ENCODE data around the gene B4GALT5.
"Not testable (repeated sequence)": the region's sequence is repeated elsewhere in the genome, so short reads cannot be mapped to it uniquely, and the experiment has no call there.

The B4GALT5 gene

DNA sequence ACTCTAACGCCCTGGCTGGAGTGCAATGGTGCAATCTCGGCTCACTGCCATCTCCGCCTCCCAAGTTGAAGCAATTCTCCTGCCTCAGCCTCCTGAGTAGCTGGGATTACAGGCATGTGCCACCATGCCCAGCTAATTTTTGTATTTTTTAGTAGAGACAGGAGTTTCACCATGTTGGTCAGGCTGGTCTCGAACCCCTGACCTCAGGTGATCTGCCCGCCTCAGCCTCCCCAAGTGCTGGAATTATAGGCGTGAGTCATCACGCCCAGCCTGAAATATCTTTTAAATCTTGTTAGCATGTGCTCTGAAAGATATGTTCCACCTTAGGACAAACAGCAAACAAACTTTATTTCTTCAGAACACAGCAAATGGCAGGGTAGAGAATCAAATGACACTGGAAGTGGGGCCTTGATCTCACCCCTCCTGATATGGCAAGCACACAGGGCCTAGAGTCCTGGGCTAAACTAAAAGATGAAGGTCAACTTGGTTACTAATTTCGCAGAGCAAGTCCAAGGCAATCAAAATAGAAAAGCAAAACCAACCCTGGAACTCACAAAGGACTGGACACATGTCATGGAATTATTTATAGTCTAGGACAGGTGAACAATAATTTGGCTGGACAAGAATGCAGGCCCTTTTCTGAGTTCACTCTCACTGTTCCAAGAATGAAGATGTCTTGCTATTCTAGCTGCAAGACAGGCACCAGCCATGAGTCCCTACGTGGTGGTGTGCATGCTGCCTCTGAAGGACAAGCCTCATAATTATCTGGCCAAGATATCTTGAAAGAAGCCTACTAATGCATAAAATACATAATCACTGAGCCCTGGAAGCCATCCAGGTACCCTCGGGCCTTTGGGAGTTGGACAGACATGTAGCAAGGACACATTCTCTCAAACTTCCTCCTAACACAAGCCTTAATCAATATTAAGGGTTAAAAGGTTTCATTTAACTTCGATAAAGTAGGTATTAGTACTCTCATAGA lies 35.6 kb downstream of the B4GALT5 start:
- DNase-seq = no peak

DNA sequence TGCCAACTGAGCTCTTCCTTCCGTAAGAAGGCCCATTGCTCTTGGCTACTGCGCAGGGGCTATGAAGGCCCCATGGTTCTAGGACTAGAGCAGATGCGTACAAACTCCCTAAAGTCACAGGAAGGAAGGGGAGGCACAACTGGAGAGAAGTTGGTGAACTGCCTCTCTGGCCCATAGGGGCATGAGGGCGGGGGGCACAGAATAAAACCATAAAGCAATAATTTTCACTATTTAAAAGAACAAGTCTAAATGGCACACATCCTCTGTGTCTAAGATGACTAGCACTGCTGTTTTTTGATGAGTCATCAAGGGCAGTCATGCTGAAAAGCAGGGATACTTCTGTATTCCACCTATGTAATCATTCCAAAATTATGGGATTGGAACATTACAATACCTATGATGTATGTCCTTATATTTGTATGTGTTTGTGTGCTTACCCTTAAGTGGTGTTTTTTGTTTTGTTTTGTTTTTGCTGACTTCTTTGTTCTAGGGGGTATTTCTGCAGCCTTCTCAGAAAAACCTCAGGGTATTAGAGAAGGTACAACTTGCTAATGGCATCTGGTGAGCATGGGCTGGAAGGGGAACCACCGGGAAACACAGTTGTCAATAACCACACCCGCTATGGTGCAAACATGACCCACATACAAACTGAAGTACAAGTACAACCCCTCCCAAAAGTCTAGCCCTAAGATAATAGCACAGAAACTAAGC lies 36.9 kb downstream of the B4GALT5 start:
- DNase-seq = peak; percentile 83

DNA sequence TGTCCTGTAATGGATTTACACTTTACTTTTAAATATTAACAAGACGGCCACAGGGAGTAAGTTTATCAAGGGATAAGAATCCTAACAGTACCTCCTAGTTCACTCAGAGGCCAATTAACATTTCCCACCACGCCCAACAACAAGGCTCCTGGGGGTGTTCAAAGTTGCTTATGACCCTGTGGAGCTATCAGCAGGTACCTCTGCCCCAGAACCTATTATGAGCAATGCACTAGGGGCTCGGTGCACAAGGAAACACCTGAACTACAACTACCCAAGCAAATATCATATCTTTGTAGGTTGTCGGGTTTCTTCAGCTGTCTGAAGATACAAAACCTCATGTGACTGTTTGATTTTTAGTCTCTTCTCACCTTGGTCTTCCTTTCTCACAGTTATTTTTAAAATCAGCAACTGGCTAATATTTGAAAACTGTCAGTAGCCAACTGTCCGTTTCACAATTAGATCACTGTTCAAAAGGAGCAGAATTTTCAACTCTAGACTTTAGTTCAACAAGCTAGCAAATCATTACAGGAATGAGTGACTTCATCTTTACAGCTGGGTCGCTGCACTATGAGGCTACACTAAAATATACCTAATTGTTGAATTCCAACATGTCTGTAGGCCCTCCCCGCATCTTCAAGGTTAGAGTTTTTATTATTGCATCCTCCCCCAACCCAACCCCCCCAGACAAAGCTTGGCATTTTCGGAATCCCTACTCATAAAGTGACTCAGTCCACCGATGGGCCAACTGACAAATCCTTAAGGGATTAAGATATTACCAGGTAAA lies 38.1 kb downstream of the B4GALT5 start:
- DNase-seq = peak; percentile 73

DNA sequence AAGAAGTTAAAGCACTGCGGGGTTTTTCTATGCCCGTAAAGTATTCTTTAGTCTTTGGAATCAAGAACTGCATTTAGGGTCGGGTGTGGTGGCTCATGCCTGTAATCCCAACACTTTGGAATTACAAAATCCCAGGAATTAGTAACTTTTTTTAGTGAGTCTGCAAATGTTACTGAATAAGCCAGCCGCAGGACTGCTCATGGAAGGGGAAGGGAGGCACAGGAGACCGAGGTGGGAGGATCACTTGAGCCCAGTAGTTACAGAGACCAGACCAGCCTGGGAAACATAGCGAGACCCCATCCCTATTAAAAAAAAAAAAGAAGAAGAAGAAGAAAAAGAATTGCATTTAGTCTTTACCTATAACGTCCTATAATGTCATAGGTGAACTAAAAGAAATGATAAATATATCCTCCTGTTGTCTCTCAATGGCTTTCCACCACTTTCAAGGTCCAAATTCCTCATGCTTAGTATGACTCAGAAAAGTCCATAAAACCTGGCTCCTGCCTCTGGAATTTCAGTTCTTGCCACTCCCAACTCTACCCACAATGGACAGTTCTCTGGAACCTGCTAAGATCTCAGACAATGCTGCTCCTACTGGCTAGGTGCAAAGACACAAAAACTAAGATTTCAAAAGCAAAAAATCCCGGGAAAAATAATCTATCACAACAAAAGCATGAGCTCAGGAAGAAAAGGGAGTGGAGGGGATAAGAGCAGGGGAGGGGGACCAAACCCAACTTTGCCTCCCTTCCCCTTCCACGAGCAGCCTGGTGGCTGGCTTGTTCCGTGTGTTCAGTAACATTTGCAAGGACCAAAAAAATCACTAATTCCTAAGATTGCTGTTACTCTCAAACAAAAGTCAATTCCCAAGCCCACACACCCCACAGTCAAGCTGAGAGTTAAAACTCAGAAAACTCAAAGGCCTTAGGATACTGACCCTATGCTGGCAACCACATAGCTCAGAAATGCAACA lies 39.0 kb downstream of the B4GALT5 start:
- no peak for DNase-seq

DNA sequence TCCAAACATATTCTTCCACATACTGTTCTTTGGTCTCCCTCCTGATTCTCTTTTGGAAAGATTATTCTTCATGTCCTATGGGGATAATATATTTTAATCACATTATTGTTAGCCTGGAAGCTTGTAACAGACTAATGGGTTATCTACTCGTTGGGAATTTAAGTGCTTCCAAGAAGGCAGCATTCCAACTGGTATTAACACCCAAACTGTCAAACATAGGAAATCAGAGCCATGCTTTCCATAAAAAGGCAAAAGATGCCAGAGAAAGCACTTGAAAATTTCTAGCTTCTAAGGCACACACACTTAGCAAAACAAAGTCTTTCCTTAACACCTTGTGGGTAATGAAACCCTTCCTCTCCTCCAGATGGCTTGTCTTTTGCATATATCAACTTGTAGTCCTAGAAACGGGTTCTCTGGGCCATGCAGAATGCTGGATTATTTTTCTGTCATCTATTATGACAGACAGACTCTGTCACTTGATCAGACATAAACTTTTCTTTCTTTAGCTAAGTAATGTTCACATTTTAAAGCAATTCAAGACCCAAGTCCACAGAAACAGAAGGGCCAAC lies 41.5 kb downstream of the B4GALT5 start:
- DNase-seq = no peak

DNA sequence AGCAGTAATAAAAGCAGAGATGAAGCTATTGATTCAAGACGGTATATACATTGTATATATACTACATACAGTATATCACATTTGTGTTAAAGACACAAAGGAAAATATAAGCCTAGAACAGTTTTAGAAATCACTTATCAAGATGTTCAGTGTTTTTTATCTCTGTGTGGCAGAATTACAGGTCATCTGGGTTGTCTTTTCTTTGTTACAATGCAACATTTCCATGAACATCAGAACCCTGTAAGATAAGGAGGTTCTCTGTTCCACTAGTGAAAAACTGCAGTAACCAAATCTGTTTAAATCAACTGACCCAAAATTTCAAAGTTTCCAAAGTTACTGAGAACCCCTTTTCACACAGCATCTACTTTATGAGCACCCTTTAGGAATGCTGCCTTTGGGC lies 42.2 kb downstream of the B4GALT5 start:
- DNase-seq = no peak

DNA sequence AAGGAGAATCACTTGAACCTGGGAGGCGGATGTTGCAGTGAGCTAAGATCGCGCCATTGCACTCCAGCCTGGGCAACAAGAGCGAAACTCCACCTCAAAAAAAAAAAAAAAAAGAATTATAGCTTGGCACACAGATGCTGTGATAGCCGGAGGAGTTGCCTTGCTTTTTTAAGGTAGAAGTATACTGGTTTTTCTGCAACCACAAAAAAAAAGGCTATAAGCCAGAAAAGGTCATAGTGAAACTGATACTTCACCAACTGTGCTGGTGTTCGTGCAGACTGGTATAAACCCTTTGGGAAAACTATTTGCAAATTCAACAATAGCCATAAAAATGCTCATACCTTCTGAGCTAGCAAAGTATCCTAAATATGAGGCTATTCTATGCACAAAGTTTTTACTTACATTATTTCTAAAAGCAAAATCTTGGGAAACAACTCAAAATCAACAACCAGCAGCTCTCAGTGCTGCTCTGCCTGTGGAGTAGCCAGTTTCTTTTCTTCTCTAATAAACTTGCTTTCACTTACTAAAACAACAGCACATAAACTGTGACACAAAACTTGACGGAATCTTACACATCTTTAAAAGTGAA lies 44.0 kb downstream of the B4GALT5 start:
- peak; percentile 84 for DNase-seq

DNA sequence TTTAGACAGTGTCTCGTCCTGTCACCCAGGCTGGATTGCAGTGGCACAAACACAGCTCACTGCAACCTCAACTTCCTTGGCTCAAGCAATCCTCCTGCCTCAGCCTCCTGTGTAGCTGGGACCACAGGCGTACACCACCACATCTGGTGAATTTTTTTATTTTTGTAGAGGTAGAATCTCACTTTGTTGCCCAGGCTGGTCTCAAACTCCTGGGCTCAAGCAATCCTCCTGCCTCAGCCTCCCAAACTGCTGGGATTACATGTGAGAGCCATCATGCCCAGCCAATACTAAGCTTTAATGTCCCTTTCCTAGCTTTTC lies 44.8 kb downstream of the B4GALT5 start:
- DNase-seq = not testable (repeated sequence)

DNA sequence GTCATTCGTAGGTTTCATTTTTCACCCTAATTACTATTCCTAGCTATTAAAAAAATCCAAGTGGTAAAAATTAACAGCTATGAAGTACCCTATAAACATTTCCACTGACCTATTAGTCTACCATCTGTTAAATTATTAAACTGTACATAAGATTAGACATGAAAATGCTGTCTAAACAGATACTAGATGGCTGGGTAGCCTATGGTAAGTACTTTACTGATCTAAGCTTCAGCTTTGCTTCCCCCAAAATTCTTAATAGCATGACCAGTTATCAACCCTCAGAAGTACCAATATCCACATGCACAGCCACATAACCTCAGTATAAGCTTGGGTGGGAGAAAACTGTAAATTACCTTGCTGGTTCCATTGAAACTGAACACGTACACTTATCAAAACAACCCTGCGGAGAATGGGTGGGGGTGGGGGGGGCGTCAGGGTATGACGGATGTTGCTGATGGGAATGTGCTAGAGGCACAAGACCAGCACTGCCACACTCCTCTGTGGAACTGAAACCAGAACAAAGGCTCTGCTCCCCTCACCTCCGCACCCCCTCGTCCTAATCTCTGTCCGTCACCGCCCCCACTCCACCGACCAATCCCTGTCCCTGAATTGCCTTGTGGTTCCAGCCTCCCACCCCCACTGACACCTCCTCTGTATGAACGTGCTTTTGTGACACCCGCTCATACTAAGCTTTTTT lies 45.3 kb downstream of the B4GALT5 start:
- peak; percentile 77 for DNase-seq

DNA sequence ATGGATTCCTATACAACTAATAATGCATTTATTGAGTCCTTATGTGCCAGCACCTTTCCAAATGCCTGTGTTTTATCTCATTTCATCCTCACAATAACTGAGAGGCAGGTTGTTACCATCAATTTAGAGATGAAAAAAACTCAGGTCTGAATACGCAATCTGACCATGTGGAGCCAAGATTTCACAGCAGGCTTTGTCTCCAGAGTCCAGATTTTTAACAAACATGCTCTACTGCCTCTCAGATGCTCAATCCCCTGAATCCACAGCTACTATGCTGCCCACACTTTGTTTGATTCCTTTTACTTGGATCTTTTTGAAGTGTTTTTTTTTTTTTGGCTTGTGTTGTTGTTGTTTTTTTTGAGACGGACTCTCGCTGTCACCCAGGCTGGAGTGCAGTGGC lies 46.8 kb downstream of the B4GALT5 start:
- no peak for DNase-seq

DNA sequence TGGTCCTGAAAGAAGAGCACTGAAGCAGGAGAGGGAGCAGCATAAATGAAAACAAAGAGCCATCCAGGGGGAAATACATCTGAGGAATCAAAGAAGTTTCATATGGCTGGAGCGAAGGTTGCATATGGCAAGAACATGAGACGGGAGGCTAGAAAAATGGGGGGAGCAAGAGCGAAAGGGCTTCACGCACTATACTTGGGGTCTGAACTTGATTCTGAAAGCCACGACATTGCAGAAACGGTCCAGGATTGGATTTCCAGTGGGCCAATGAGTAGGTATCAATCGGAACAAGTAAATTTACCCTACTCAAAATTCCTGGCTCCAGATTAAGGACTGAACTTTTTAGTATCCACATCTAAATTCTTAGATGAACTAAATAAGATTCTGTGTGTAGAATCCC lies 47.9 kb downstream of the B4GALT5 start:
- DNase-seq = no peak

DNA sequence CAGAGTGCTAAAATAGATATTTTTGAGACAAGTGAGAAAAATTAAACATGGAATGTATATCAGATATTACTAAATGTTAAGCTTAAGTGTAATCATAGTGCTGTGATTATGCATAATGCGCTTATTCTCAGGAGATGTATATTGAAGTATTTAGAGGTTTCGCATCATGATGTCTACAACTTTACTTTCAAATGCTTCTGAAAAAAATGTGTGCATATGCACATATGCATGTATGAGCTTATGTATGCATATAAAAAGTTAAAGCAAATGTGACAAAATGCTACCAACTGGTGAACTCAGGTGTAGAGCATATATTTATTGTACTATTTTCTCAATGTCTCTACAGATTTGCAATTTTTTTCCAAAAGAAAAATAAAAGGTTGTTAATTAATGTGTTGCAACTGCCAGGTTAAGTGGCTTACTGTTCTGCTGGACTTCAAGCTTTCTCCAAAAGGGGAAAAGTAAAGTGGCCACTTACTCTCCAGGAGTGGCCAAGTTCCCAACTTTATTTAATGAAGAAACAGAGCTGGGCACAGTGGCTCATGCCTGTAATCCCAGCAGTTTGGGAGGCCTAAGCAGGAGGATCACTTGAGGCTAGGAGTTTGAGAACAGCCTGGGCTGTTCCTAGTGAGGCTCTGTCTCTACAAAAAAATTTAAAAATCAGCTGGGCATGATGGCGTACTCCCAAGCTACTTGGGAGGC lies 48.9 kb downstream of the B4GALT5 start:
- DNase-seq = no peak

DNA sequence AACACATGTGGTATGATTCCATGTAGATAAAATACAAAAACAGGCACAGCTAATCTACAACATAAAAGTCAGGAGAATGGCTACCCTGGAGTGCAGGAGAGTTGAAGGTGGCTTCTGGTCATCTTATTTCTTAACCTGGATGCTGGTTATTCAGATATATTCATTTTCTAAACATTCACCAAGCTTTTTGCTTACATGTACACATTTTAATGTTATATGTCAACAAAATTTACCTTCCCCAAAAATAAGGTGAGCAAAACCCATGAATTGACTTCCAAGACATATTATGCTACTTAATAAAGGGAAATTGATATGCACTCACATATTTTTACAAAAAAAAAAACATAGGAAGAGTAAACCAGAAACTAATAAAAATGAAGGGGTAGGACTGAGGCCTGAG lies 50.6 kb downstream of the B4GALT5 start:
- DNase-seq = no peak

DNA sequence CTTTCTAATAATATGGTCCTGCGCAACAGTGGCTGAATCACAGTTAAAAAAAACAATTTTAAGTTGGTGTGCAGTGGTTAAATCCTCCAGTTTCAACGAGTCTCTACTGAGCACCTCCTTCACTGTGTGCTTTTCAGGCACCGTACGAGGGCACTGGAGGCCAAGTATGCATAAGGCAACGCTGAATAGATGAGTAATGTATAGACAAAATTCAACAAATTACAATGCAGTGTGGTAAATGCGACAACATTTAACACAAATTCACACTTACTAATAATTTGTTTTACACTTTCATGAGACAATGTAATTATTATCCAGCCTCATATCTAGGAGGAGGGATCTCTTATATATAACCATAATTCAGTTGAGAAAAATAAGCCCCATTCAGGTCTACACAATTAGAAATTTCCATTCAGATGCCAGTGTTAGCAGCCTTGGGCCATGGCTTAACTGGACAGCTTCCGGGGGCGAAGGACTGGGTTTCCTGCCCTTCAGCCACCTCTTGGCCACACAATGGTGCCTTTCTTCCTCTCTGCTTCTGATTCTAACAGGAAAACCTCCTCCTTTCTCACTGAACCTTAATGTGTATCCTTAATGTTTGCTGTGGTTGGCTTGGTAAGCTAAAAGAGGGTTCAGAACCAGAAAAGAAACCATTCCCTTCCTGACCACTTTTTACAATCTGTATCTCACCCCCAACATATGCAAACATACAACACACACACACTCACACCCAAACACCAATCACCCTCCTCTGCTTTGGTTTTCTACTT lies 51.9 kb downstream of the B4GALT5 start:
- peak; percentile 49 for DNase-seq

DNA sequence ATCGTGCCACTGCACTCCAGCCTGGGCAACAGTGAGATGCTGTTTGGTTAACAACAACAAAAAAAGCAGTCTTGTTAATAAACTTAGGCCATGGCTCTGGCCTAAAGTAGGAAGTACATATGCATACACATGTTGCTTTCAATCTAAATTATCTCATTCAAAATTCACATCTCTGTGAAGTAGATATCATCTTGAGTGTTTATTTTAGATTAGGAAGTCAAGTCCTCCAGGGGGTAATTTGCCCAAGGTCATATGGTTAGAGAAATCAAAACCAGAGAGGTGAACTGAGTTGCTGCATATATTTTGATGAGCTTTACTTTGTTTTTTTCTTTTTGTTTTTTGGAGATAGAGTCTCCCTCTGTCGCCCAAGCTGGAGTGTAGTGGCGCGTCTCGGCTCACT lies 52.8 kb downstream of the B4GALT5 start:
- no peak for DNase-seq

DNA sequence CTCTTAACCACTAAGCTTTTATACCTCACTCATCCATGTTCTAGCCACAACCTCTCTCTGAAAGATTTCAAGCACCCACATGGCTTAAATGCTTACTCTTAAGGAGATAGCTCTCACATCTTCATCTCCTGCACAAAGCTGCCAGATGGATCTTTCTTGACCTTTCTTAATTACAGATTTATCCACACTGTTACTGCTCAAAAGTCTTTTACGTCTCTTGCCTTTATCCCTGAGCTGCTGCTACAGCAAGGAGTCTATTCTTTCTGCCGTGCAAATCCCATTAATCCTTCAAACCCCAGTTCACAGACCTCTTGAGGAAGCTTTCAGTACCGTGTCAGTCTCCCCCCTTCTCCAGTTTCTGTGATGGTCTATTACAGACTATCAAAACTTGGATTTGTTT lies 54.6 kb downstream of the B4GALT5 start:
- DNase-seq = no peak

DNA sequence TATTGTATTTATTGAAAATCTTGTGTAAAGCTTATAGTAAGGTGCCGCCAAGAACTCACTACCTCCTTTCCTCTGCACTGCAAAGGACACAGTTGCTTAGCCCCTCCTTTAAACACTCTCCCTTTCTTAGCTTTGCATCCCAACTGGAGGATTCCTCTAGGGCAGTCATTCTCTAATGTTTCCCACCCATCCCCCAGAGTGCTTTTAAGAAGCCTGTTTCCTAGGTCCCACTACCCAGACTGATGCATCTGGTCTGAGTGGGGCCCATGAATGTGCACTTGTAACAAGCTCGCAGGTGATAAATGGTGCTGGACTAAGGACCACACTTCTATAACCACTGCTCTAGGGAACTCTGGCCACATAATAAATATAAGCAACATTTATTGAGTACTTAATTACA lies 55.2 kb downstream of the B4GALT5 start:
- DNase-seq = no peak

DNA sequence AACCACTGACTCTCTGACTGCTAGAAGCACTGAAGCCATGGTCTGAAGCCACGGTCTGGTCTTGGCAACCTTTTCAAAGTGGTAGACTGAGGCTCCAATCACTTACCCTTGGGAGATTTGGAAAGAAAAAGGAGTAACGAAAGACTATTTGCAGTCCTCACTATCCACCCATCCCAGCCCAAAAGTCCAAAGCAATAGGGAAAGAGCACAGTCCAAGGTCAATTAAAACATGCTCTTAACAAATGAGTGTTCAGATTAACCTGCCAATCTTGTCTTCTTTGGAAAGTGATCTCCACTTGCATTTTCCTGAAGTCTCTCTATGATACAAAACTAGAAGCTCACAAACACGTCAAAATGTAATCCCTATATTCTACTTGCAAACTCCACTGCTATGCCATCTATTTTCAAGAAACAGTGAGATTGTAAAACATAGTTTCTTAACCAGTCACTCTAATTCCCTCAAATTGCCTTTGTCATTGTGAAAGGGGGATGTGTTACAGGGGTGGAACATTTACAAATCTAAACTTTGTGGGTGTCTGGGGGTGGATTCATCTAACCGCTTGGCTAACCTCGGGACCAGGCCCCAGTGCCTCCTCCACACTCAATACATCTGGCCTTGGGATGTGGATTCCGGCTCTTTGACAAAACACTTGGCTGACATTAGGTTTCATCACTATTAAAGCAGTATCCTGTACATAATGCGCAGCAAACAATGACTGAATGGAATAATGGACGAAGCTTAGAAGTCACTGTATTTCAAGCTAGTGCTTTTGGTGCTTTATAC lies 56.4 kb downstream of the B4GALT5 start:
- DNase-seq = peak; percentile 32

DNA sequence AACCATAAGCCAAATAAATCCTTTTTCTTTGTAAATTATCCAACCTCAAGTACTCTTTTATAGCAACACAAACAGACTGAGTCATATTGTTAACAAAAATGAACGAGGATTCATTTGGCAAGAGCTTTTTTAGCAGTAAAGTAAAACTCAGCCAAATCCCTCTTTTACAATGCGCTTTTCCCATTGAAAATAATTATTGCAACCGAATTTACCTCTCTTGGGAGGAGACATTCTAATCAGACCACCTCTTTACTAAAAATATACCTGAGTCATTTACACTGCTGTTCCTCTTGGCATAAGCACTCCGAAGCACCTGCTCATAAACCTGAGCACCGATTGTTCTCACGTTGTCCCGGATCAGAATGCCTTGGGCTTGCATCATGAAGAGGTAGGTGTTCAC lies 57.4 kb downstream of the B4GALT5 start:
- DNase-seq = no peak
